Erythroblast (primary cell): ENCODE data around the gene LDB3.

Experiments used
- GATA1 ChIP-seq: IDR thresholded peaks from 2 replicates; pipeline ENCODE4 v1.6.1; 2011; ENCODE audit warnings: low read depth, mild to moderate bottlenecking, control low read depth, low read length, moderate library complexity
- POLR2A ChIP-seq: IDR thresholded peaks from 2 replicates; pipeline ENCODE4 v1.6.1; 2011; ENCODE audit warnings: mild to moderate bottlenecking, low read length

GRCh38 chr10:86654411-86655172, 13.7 kb upstream of the LDB3 start, which contains the start of gene OPN4:
- TF ChIP-seq POLR2A (no peak), GATA1 (no peak)
